ENCODE results near the gene COL9A3. TPM values are rescaled to one million over a fixed set of nuclear protein-coding genes. Genes with fewer than 3 reads are reported as not detected.

The COL9A3 gene
- total RNA-seq, 4 donors from 2014 or later: 8.8 to 29.9 (median 14.3) TPM

- Histone ChIP-seq H3K9me3 (no peaks in the 10 kb centered on the region), H3K27ac (peak overlapping the region; percentile 54 to 95 (median 88)), H3K27me3 (no peaks in the 10 kb centered on the region), H3K4me1 (peaks cover 0 to 41% (median 23%) of the 10 kb centered on the region in 3 donors), H3K36me3 (peaks cover 0 to 52% of the 10 kb centered on the region in 2 donors), H3K4me3 (peak overlapping the region; percentile 66 to 88)
- ATAC-seq: peak; percentile 11
- TF ChIP-seq CTCF (IDR thresholded peaks at IDR 0.05) (peak in 1 of 4 experiments; percentile 12), POLR2AphosphoS5 (IDR thresholded peaks at IDR 0.05) (no peak)
- 20 to 67% methylated on average over 1 to 6 of the region's 25 CpGs for WGBS, 2 donors (ENCODE audit: low coverage in 1 of 2)
Measured at GRCh38 chr20:62804021-62804626, 12.7 kb upstream of the COL9A3 start.

- TF ChIP-seq POLR2A (IDR thresholded peaks at IDR 0.05) (peak; percentile 42 to 59), POLR2AphosphoS5 (IDR thresholded peaks at IDR 0.05) (peak; percentile 82), CTCF (IDR thresholded peaks at IDR 0.05) (no peak)
- no CpG with 5 or more reads among the region's 77 CpGs for WGBS, 2 donors (ENCODE audit: low coverage in 1 of 2)
- ATAC-seq: peak; percentile 55
- peaks cover 0 to 41% (median 23%) of the 10 kb centered on the region in 3 donors for H3K4me1 ChIP-seq
- H3K36me3 ChIP-seq: peaks cover 0 to 52% of the 10 kb centered on the region in 2 donors
- no peaks in the 10 kb centered on the region for H3K9me3 ChIP-seq
- peak within 1 kb of the TSS; percentile 54 to 95 (median 88) for H3K27ac ChIP-seq
- H3K4me3 ChIP-seq: peak within 1 kb of the TSS; percentile 66 to 88
- H3K27me3 ChIP-seq: no peaks in the 10 kb centered on the region
Measured at GRCh38 chr20:62804627-62805154, 12.2 kb upstream of the COL9A3 start, which contains the start of gene OGFR. Gene OGFR, plus strand, starts transcription at chr20:62804835. Its CDS starts 25 bp downstream, at chr20:62804860.

- H3K27me3 ChIP-seq: no peaks in the 10 kb centered on the region
- peak overlapping the region; percentile 54 to 95 (median 88) for H3K27ac ChIP-seq
- H3K36me3 ChIP-seq: peaks cover 0 to 52% of the 10 kb centered on the region in 2 donors
- H3K9me3 ChIP-seq: no peaks in the 10 kb centered on the region
- H3K4me1 ChIP-seq: peaks cover 0 to 41% (median 23%) of the 10 kb centered on the region in 3 donors
- ATAC-seq: peak; percentile 30
- H3K4me3 ChIP-seq: peak overlapping the region; percentile 66 to 88
- WGBS, 2 donors (ENCODE audit: low coverage in 1 of 2): no CpG with 5 or more reads among the region's 58 CpGs
- TF ChIP-seq POLR2A (IDR thresholded peaks at IDR 0.05) (no peak), CTCF (IDR thresholded peaks at IDR 0.05) (peak in 1 of 4 experiments; percentile 14), EP300 (IDR thresholded peaks at IDR 0.05) (no peak), POLR2AphosphoS5 (IDR thresholded peaks at IDR 0.05) (no peak)
Measured at GRCh38 chr20:62805155-62805710, 11.6 kb upstream of the COL9A3 start.

GRCh38 chr20:62805711-62806382, 11.0 kb upstream of the COL9A3 start:
- WGBS, 2 donors (ENCODE audit: low coverage in 1 of 2): 63% methylated on average over 2 of the region's 25 CpGs; no CpG with 5 or more reads in 1 of the 2 donors
- ATAC-seq: peak; percentile 29
- Histone ChIP-seq H3K27me3 (no peaks in the 10 kb centered on the region), H3K4me1 (peaks cover 0 to 41% (median 23%) of the 10 kb centered on the region in 3 donors), H3K4me3 (peak overlapping the region; percentile 66 to 88), H3K9me3 (no peaks in the 10 kb centered on the region), H3K36me3 (peaks cover 0 to 52% of the 10 kb centered on the region in 2 donors), H3K27ac (peak overlapping the region; percentile 2 to 95 (median 88))
- TF ChIP-seq CTCF (IDR thresholded peaks at IDR 0.05): no peak
- no peak for TF ChIP-seq EP300 (IDR thresholded peaks at IDR 0.05)
- TF ChIP-seq POLR2AphosphoS5 (IDR thresholded peaks at IDR 0.05): no peak
- no peak for TF ChIP-seq POLR2A (IDR thresholded peaks at IDR 0.05)
